KOPT-K1 (cell line): ENCODE results near the gene LKAAEAR1.
A peak's percentile ranks its signal among the peaks of the same experiment; 100 is the strongest.
"Not testable (repeated sequence)": the region's sequence is repeated elsewhere in the genome, so short reads cannot be mapped to it uniquely, and the experiment has no call there.

ENCODE experiments used
- H3K27ac ChIP-seq: fragments of 200-600 bp; sonication (generic); 2 replicates; pipeline ENCODE4 v1.5.1; 2016; ENCODE audit warnings: antibody characterized with exemption, mild to moderate bottlenecking, low read depth, low read length; ENCODE audit not compliant: poor library complexity, severe bottlenecking
- H3K36me3 ChIP-seq: fragments of 200-600 bp; sonication (generic); 2 replicates; pipeline ENCODE4 v1.5.1; 2017; ENCODE audit warnings: antibody characterized with exemption, mild to moderate bottlenecking, low read length, moderate library complexity; ENCODE audit not compliant: insufficient read depth
- H3K9me3 ChIP-seq: fragments of 200-600 bp; sonication (generic); 2 replicates; pipeline ENCODE4 v1.5.1; 2017; ENCODE audit warnings: antibody characterized with exemption, low read length, mild to moderate bottlenecking; ENCODE audit not compliant: insufficient read depth, poor library complexity, severe bottlenecking

LKAAEAR1 gene

DNA sequence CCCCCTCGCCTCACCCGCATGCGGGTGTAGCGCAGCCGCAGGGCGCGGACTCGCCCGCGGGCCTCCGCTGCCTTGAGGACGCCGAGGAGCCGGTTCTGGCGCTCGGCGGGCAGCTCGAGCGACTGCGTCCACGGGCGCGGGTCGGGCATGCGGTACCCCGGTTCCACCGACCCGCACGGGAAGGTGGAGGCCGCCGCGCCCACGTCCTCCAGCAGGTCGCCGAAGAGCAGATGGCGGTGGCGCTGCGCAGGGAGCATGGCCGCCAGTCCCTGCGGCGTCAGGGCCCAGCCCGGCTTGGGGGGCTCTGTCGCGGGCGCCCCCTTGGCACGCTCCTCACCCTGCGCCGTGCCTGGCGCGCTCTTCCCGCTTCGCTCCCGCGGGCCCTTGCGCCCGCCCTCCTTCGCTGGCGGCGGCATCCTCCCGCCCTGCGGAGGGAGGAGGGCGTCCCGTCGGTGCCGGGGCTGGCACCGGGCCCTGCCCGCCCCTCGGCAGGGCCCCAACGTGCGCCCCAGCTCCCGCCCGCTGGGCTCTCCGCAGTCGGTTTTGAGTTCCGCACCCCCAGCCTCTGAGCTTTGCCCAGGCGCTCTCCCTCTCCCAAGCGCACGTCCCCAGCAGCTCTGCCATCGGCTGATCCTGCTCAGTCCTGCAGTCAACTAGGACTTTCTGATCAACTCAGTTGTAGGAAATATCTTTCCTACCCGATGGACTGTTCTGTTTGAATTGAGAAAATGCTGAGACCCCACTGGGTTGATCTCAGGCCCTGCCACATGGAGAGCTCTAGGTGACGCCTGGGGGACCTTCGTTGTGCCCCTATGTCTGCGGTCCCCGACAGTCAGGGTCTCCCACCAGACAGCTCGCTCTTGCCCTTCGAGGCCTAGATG is at the start of gene LKAAEAR1:
Gene LKAAEAR1, minus strand, starts transcription at position 595 of the 881 bp plus-strand sequence. Its CDS starts 179 bp downstream, at position 416.
- H3K27ac ChIP-seq: no peak within 1 kb of the TSS
- H3K9me3 ChIP-seq: peaks cover 15% of the 10 kb centered on the region
- no peaks in the 10 kb centered on the region for H3K36me3 ChIP-seq

DNA sequence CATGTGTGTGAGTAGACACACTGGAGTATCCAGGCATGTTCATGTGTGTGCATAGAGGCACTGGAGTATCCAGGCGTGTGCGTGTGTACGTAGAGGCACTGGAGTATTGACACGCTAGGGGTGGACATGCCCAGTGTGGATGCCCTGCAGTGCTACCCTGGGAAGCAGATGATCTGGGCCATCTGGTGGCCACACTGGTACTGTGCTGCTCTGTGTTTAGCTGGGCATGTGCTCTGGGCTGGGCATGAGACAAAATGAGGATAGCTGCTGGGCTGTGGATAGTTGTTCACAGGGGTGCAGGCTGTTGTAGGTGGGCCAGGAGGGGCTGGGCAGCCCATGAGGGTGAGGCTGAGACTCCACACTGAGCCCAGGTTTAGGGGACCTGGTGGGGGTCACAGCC is 47.2 kb upstream of the LKAAEAR1 start:
- H3K9me3 ChIP-seq: peaks cover 15% of the 10 kb centered on the region
- no peaks in the 10 kb centered on the region for H3K36me3 ChIP-seq
- no peak overlapping the region for H3K27ac ChIP-seq

DNA sequence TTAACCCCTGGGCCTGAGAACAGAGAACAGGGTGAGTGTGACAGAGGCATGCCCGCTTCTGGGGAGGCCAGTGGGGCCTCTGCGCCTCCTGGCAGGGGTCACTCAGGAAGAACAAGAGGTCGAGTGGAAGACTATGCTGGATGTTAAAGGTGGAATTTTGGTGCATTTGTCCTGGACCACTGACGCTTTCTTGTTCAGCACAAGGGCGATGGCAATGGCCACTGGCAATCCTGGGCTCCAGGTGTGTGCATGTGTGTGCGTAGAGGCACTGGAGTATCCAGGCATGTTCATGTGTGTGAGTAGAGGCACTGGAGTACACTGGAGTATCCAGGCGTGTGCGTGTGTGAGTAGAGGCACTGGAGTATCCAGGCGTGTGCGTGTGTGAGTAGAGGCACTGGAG is 46.7 kb upstream of the LKAAEAR1 start:
- peaks cover 15% of the 10 kb centered on the region for H3K9me3 ChIP-seq
- H3K36me3 ChIP-seq: no peaks in the 10 kb centered on the region
- H3K27ac ChIP-seq: no peak overlapping the region

GRCh38 chr20:64130271-64130670 is 46.1 kb upstream of the LKAAEAR1 start:
- peaks cover 15% of the 10 kb centered on the region for H3K9me3 ChIP-seq
- no peak overlapping the region for H3K27ac ChIP-seq
- H3K36me3 ChIP-seq: no peaks in the 10 kb centered on the region

DNA sequence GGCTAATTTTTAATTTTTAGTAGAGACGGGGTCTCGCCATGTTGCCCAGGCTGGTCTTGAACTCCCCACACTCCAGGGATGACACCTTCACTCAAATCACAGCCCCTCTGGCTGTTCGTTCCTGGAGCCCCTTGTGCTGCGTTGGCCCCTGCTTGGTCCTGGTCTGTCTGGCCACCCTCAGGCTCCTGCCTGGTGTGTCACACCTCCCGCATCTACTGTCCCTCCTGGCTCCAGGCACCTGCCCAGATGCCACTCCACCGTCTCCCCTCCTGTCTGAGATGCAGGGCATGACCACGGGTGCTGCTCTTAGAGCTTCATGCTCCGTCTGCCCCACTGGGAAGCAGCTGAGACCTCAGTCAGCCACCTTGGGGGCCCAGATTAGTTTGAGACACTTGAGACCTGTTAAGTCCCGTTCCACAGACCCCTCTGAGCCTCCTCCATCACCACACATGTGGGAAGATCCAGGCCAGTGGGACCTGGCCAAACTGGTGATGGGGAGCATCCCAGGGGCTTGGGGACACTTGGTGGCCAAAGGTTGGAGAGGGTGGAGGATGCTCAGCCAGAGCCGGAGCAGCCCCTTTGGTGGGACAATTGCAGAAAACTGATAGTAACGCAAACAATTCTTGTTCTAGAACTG is 45.1 kb upstream of the LKAAEAR1 start:
- no peaks in the 10 kb centered on the region for H3K36me3 ChIP-seq
- H3K9me3 ChIP-seq: peaks cover 15% of the 10 kb centered on the region
- no peak overlapping the region for H3K27ac ChIP-seq

DNA sequence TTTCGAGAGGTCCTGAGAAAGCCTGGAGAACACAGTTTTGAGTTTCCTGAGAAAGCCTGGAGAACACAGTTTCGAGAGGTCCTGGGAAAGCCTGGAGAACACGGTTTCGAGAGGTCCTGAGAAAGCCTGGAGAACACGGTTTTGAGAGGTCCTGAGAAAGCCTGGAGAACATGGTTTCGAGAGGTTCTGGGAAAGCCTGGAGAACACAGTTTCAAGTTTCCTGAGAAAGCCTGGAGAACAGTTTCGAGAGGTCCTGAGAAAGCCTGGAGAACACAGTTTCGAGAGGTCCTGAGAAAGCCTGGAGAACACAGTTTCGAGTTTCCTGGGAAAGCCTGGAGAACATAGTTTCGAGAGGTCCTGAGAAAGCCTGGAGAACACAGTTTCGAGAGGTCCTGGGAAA is 39.3 kb upstream of the LKAAEAR1 start:
- not testable (repeated sequence) for H3K27ac ChIP-seq, H3K9me3 ChIP-seq, H3K36me3 ChIP-seq

DNA sequence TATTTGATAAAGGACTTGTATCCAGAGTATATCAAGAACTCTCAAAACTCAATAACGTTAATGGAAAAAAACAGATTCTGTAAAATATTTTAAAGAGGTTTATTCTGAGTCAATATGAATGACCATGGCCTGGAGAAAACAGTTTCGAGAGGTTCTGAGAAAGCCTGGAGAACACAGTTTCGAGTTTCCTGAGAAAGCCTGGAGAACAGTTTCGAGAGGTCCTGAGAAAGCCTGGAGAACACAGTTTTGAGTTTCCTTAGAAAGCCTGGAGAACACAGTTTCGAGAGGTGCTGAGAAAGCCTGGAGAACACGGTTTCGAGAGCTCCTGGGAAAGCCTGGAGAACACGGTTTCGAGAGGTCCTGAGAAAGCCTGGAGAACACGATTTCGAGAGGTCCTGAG is 38.7 kb upstream of the LKAAEAR1 start:
- not testable (repeated sequence) for H3K36me3 ChIP-seq, H3K9me3 ChIP-seq, H3K27ac ChIP-seq

GRCh38 chr20:64121586-64121985 is 37.4 kb upstream of the LKAAEAR1 start:
- no peak overlapping the region for H3K27ac ChIP-seq
- no peaks in the 10 kb centered on the region for H3K9me3 ChIP-seq
- H3K36me3 ChIP-seq: no peaks in the 10 kb centered on the region

- Histone ChIP-seq H3K9me3 (no peaks in the 10 kb centered on the region), H3K27ac (peak overlapping the region; percentile 26), H3K36me3 (no peaks in the 10 kb centered on the region)
These were observed 35.6 kb upstream of the LKAAEAR1 start for GRCh38 chr20:64119681-64120341.

DNA sequence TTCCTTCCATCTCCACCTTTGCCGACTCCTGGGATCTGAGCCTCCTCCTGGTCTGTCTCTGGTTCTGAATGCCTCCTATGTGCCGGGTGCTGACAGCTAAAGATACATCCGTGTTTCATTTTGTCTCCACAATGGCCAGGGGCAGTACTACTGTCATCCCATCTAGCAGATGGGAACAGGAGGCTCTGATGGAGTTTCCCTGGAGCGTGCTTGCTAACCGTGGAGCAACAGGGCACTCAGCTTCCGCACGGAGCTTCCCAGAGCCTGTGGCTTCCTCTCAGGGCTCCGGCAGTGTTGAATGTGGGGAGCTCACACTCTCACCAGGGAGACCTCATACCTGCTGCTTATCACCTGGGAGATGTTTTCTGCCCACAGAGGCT is 35.1 kb upstream of the LKAAEAR1 start:
- Histone ChIP-seq H3K27ac (no peak overlapping the region), H3K9me3 (no peaks in the 10 kb centered on the region), H3K36me3 (no peaks in the 10 kb centered on the region)

DNA sequence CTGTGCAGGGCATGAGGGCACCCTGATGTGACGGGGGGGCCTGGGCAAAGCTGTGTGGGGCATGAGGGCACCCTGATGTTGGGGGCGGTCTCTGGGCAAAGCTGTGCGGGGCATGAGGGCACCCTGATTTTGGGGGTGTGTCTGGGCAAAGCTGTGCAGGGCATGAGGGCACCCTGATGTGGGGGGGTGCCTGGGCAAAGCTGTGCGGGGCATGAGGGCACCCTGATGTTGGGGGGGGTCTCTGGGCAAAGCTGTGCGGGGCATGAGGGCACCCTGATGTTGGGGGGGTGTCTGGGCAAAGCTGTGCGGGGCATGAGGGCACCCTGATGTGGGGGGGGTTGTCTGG is 33.2 kb upstream of the LKAAEAR1 start:
- not testable (repeated sequence) for H3K9me3 ChIP-seq, H3K27ac ChIP-seq, H3K36me3 ChIP-seq

GRCh38 chr20:64116541-64117431 is 32.6 kb upstream of the LKAAEAR1 start:
- H3K36me3 ChIP-seq: no peaks in the 10 kb centered on the region
- H3K9me3 ChIP-seq: no peaks in the 10 kb centered on the region
- no peak overlapping the region for H3K27ac ChIP-seq

- Histone ChIP-seq H3K9me3 (no peaks in the 10 kb centered on the region), H3K36me3 (no peaks in the 10 kb centered on the region), H3K27ac (no peak overlapping the region)
These were observed 31.8 kb upstream of the LKAAEAR1 start for GRCh38 chr20:64116016-64116415.

DNA sequence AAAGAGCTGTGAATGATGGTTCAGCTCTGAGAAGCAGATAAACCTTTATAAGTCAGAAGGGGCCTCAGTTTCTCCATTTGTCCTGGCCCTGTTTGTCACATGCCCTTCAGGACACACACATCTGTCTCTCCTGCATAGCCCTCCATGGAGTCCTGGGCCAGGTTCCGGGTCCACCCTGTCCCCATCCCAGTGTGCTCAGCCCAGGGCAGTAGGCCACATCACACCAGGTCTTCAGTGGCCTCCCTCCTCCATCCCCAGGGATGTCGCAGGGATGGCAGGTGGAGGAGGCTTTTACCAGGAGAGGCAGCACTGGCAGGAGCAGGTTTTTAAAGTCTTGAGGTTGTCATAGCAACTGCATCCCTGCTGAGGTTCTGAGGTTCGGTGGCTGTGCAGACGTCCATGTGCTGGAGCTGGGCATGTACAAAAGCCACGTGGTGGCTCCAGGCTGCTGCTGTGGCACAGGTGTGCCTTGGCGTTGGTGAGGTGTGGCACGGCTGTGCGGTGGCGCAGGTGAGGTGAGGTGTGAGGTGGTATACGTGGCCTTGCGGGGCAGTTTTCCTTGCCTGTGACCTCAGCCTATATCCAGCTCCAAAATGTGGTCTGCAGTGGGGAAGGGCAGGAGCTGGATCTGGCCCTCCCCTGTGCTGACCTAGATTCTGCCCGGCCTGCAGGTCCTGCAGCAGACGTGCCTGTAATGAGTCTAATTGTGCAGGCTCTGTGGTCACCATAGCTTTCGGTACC is 31.1 kb upstream of the LKAAEAR1 start:
- Histone ChIP-seq H3K9me3 (no peaks in the 10 kb centered on the region), H3K27ac (no peak overlapping the region), H3K36me3 (no peaks in the 10 kb centered on the region)
